Stimulated activated CD8-positive, alpha-beta memory T cell treated with anti-CD3 and anti-CD28 coated beads, Interleukin-7, amount 100 ng/mL, for 24 hours (primary cell): Measurements from ENCODE around the gene GPR137C.

ENCODE experiments used
- DNase-seq: peaks from one replicate; pipeline ENCODE4 v3.0.0-alpha.2; 2020; ENCODE audit warnings: low read depth

GPR137C gene

GRCh38 chr14:52678591-52678990 lies 126.0 kb downstream of the GPR137C start:
- DNase-seq: no peak

- DNase-seq: no peak
Measured at GRCh38 chr14:52683985-52684520, 131.4 kb downstream of the GPR137C start.

- DNase-seq: no peak
Measured at GRCh38 chr14:52686176-52686575, 133.5 kb downstream of the GPR137C start.
